Progenitor cell of endocrine pancreas (in vitro differentiated cells): ENCODE measurements around the gene BSCL2. TPM values are rescaled to one million over a fixed set of nuclear protein-coding genes. Genes with fewer than 3 reads are reported as not detected.

ENCODE experiments used
- DNase-seq: peaks from one replicate; pipeline ENCODE4 v3.0.0; 2021; ENCODE audit warnings: low spot score; ENCODE audit not compliant: unreplicated experiment
- H3K27ac Mint-ChIP-seq: 2 replicates; pipeline ENCODE4 v1.8.0; 2021; ENCODE audit warnings: mild to moderate bottlenecking, moderate library complexity, mixed read lengths
- H3K27me3 Mint-ChIP-seq: 2 replicates; pipeline ENCODE4 v1.8.0; 2021; ENCODE audit warnings: mixed read lengths
- H3K36me3 Mint-ChIP-seq: 2 replicates; pipeline ENCODE4 v1.8.0; 2022; ENCODE audit warnings: mixed read lengths; ENCODE audit not compliant: insufficient read depth
- H3K4me1 Mint-ChIP-seq: 2 replicates; pipeline ENCODE4 v1.8.0; 2021; ENCODE audit warnings: low read depth, mixed read lengths
- H3K4me3 Mint-ChIP-seq: 2 replicates; pipeline ENCODE4 v1.8.0; 2021; ENCODE audit warnings: low read depth, mild to moderate bottlenecking, moderate library complexity, mixed read lengths
- H3K9me3 Mint-ChIP-seq: 2 replicates; pipeline ENCODE4 v1.8.0; 2021; ENCODE audit warnings: low read depth, mixed read lengths
- total RNA-seq: library from RNA; stranded (reverse); gene quantifications from 2 replicates; pipeline ENCODE4 v1.2.1, GENCODE V29; 2021
- TF ChIP-seq, protein P1 (sequence below): fragments of 200-600 bp; sonication (generic); IDR thresholded peaks from one replicate; pipeline ENCODE4 v1.5.0; 2021; ENCODE audit warnings: antibody characterized with exemption, mild to moderate bottlenecking; ENCODE audit not compliant: unreplicated experiment

The BSCL2 gene
- total RNA-seq, 1 donor from 2014 or later: 84.9 TPM

DNA sequence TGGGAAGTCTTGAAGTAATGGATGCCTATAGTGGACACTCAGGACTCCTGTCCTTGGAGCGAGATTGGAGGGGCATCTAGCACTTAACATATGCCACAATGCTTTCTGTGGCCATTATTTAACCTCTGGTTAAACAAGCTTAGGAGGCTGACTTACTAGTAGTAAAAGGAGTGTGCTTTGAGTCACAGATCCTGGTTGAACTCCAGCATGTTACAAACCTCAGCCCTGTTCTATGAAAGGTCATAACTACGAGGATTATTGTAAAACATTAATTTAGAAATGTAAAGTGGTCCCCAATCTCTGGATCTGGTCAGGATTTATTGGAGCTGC is 34.1 kb downstream of the BSCL2 start:
- Mint-ChIP-seq H3K36me3 (peaks cover 12% of the 10 kb centered on the region), H3K9me3 (no peaks in the 10 kb centered on the region), H3K27me3 (no peaks in the 10 kb centered on the region), H3K4me1 (peaks cover 19% of the 10 kb centered on the region), H3K27ac (peak overlapping the region; percentile 69), H3K4me3 (peak overlapping the region; percentile 99)
- TF ChIP-seq, protein P1, sequence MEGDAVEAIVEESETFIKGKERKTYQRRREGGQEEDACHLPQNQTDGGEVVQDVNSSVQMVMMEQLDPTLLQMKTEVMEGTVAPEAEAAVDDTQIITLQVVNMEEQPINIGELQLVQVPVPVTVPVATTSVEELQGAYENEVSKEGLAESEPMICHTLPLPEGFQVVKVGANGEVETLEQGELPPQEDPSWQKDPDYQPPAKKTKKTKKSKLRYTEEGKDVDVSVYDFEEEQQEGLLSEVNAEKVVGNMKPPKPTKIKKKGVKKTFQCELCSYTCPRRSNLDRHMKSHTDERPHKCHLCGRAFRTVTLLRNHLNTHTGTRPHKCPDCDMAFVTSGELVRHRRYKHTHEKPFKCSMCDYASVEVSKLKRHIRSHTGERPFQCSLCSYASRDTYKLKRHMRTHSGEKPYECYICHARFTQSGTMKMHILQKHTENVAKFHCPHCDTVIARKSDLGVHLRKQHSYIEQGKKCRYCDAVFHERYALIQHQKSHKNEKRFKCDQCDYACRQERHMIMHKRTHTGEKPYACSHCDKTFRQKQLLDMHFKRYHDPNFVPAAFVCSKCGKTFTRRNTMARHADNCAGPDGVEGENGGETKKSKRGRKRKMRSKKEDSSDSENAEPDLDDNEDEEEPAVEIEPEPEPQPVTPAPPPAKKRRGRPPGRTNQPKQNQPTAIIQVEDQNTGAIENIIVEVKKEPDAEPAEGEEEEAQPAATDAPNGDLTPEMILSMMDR: no peak
- DNase-seq: no peak

DNA sequence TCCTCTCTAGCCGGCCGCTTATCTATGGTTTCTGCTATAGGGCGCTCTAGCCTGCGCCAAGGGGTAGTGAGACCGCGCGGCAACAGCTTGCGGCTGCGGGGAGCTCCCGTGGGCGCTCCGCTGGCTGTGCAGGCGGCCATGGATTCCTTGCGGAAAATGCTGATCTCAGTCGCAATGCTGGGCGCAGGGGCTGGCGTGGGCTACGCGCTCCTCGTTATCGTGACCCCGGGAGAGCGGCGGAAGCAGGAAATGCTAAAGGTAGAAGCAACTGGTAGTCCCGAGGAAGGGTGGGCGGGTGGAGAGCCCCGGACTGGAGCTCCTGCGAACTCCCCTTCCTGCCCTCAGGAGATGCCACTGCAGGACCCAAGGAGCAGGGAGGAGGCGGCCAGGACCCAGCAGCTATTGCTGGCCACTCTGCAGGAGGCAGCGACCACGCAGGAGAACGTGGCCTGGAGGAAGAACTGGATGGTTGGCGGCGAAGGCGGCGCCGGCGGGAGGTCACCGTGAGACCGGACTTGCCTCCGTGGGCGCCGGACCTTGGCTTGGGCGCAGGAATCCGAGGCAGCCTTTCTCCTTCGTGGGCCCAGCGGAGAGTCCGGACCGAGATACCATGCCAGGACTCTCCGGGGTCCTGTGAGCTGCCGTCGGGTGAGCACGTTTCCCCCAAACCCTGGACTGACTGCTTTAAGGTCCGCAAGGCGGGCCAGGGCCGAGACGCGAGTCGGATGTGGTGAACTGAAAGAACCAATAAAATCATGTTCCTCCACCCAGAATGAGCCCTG is 35.4 kb downstream of the BSCL2 start, which contains the start of the genes LBHD1 and UQCC3:
TSS of gene LBHD1 (minus strand) at position 660 of the 782 bp plus-strand sequence. CDS start 2,236 bp downstream, outside the sequence.
TSS of gene UQCC3 (plus strand) at position 66 of the 782 bp plus-strand sequence. CDS start at position 139, 73 bp downstream.
- TF ChIP-seq, protein P1: no peak
- no peaks in the 10 kb centered on the region for H3K27me3 Mint-ChIP-seq
- peak; percentile 52 for DNase-seq
- H3K27ac Mint-ChIP-seq: peak within 1 kb of the TSS; percentile 97
- H3K4me1 Mint-ChIP-seq: peaks cover 16% of the 10 kb centered on the region
- H3K9me3 Mint-ChIP-seq: no peaks in the 10 kb centered on the region
- H3K4me3 Mint-ChIP-seq: peak within 1 kb of the TSS; percentile 99
- H3K36me3 Mint-ChIP-seq: peaks cover 6% of the 10 kb centered on the region

DNA sequence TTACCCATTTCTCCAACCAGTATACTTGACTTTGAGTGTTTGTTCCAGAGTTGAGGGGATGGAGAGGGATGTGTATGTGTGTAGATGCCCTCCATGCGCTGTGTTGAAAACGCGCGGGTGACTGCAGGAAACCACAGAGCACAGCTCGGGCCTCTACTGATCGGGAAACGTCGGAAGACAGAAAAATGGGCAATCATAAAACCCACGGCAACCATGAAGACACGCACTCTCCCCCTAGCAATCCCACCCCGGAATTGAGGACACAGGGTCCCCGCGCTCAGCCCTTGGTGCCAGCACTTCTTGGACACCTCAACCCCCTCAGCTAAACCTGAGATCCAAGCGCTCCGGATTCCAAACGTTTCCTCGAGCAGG is 36.0 kb downstream of the BSCL2 start:
- TF ChIP-seq, protein P1: no peak
- Mint-ChIP-seq H3K4me3 (peak overlapping the region; percentile 99), H3K9me3 (no peaks in the 10 kb centered on the region), H3K27ac (peak overlapping the region; percentile 97), H3K36me3 (peaks cover 5% of the 10 kb centered on the region), H3K4me1 (peaks cover 21% of the 10 kb centered on the region), H3K27me3 (no peaks in the 10 kb centered on the region)
- no peak for DNase-seq

- Mint-ChIP-seq H3K4me1 (peaks cover 21% of the 10 kb centered on the region), H3K27ac (peak overlapping the region; percentile 66), H3K4me3 (peak overlapping the region; percentile 99), H3K27me3 (no peaks in the 10 kb centered on the region), H3K36me3 (peaks cover 2% of the 10 kb centered on the region), H3K9me3 (no peaks in the 10 kb centered on the region)
- TF ChIP-seq, protein P1: no peak
- no peak for DNase-seq
Observed at GRCh38 chr11:62669420-62670161, 37.6 kb downstream of the BSCL2 start.

DNA sequence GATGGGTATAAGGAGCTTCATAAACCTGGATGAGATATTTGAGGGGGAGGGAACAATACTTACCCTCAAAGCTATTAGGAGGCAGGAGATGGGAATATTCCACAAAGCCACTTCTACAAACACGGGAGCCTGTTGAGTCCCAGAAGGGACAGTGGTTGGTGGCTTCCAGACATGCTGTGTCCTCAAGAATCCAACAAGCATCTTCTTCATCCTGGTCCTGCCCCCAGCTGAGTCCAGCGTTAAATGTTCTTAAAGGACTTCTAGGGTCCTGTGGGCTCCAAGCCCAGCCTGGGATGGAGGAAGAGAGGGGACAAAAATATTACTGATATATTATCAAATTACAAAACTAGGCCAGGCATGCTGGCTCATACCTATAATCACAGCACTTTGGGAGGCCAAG is 39.8 kb downstream of the BSCL2 start:
- H3K4me3 Mint-ChIP-seq: peak overlapping the region; percentile 24

More for the DNA sequence above, 39.8 kb downstream of the BSCL2 start:
- TF ChIP-seq, protein P1: no peak
- Mint-ChIP-seq H3K4me1 (peaks cover 19% of the 10 kb centered on the region), H3K27me3 (no peaks in the 10 kb centered on the region), H3K27ac (no peak overlapping the region), H3K36me3 (peaks cover 5% of the 10 kb centered on the region), H3K9me3 (no peaks in the 10 kb centered on the region)
- DNase-seq: no peak
